ENCODE results near the gene SLC38A3. TPM values are rescaled to one million over a fixed set of nuclear protein-coding genes. Genes with fewer than 3 reads are reported as not detected.

Gene SLC38A3
- total and polyA plus RNA-seq, 9 of the 15 experiments (the other 6 are each of a cell fraction or from before 2014, with no cell fraction given): 0.09 to 0.38 (median 0.16) TPM; not detected in 6

GRCh38 chr3:50167069-50167840, 37.8 kb upstream of the SLC38A3 start:
- H3K4me3 ChIP-seq: no peak overlapping the region
- FAIRE-seq: no peak
- no peak overlapping the region for H3K27ac ChIP-seq (ENCODE audit: extremely low read depth, low read depth, low read length)
- no peak overlapping the region for H2AFZ ChIP-seq (ENCODE audit: low read depth, low read length)
- TF ChIP-seq, protein P1, sequence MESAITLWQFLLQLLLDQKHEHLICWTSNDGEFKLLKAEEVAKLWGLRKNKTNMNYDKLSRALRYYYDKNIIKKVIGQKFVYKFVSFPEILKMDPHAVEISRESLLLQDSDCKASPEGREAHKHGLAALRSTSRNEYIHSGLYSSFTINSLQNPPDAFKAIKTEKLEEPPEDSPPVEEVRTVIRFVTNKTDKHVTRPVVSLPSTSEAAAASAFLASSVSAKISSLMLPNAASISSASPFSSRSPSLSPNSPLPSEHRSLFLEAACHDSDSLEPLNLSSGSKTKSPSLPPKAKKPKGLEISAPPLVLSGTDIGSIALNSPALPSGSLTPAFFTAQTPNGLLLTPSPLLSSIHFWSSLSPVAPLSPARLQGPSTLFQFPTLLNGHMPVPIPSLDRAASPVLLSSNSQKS (CRISPR knock-in tag; IDR thresholded peaks at IDR 0.05): no peak
- no peak for TF ChIP-seq TRIM24 (IDR thresholded peaks at IDR 0.05)
- TF ChIP-seq ATF7 (IDR thresholded peaks at IDR 0.05): no peak
- TF ChIP-seq LARP7 (IDR thresholded peaks at IDR 0.05): no peak
- ATAC-seq: no peak
- no peaks in the 10 kb centered on the region for H3K79me2 ChIP-seq (ENCODE audit: control insufficient read depth, insufficient read depth, low read length)
- no peak for DNase-seq (ENCODE audit: extremely low read depth in 1 of 4, low spot score in 3 of 4)
- no peaks in the 10 kb centered on the region for H3K36me3 ChIP-seq (ENCODE audit: control insufficient read depth, insufficient read depth, low read length)
- no peaks in the 10 kb centered on the region for H3K27me3 ChIP-seq (ENCODE audit: control insufficient read depth in 2 of 2, insufficient read depth in 2 of 2, low read length in 2 of 2)
- ChIA-PET POLR2A (no interaction called here), CTCF (ENCODE audit: low intra/inter-chr PET ratio) (interaction anchor here (0.7 kb wide), 1 partner anchor 29 kb away, joined by 3 read pairs; no protein-coding TSS in a partner anchor)
- H3K9ac ChIP-seq (ENCODE audit: insufficient read depth in 1 of 2, low read depth in 2 of 2, low read length in 2 of 2): no peak overlapping the region
- H3K4me1 ChIP-seq (replicated peaks in 1 of 2; ENCODE audit: control insufficient read depth in 2 of 2, insufficient read depth in 2 of 2, low read length in 2 of 2): peaks cover 0 to 33% of the 10 kb centered on the region in 2 experiments; a peak in 3 of 5 replicates
- no peak overlapping the region for H3K4me2 ChIP-seq (ENCODE audit: insufficient read depth, low read length)
- peaks cover 3% of the 10 kb centered on the region; the same call in 1 of the 2 replicates for H4K20me1 ChIP-seq (replicated peaks; ENCODE audit: control insufficient read depth, insufficient read depth, low read length)
- WGBS (ENCODE audit: insufficient coverage, low coverage, missing lambda C conversion rate): 19% methylated on average over 6 of the region's 16 CpGs
- H3K9me1 ChIP-seq (ENCODE audit: control insufficient read depth, insufficient read depth, low read length): no peaks in the 10 kb centered on the region
- in situ Hi-C loops (cut with MboI) (no loop called here), intact Hi-C loops (cut with micrococcal nuclease) (no loop called here)
- H3K9me3 ChIP-seq (replicated peaks; ENCODE audit: control insufficient read depth, insufficient read depth, low read depth, low read length): no peaks in the 10 kb centered on the region
- BruUV-seq (replicated peaks): no TSS peak

- intact Hi-C loops (cut with micrococcal nuclease): no loop called here
- Histone ChIP-seq H3K27me3 (ENCODE audit: control insufficient read depth in 2 of 2, insufficient read depth in 2 of 2, low read length in 2 of 2) (no peaks in the 10 kb centered on the region), H3K9me3 (replicated peaks; ENCODE audit: control insufficient read depth, insufficient read depth, low read depth, low read length) (no peaks in the 10 kb centered on the region), H3K9me1 (ENCODE audit: control insufficient read depth, insufficient read depth, low read length) (no peaks in the 10 kb centered on the region), H4K20me1 (replicated peaks; ENCODE audit: control insufficient read depth, insufficient read depth, low read length) (peaks cover 3% of the 10 kb centered on the region; the same call in 1 of the 2 replicates), H3K36me3 (ENCODE audit: control insufficient read depth, insufficient read depth, low read length) (no peaks in the 10 kb centered on the region), H3K4me2 (ENCODE audit: insufficient read depth, low read length) (no peak overlapping the region), H3K4me1 (replicated peaks in 1 of 2; ENCODE audit: control insufficient read depth in 2 of 2, insufficient read depth in 2 of 2, low read length in 2 of 2) (peaks cover 0 to 33% of the 10 kb centered on the region in 2 experiments; a peak in 3 of 5 replicates), H3K4me3 (no peak overlapping the region), H3K9ac (ENCODE audit: insufficient read depth in 1 of 2, low read depth in 2 of 2, low read length in 2 of 2) (no peak overlapping the region), H3K79me2 (ENCODE audit: control insufficient read depth, insufficient read depth, low read length) (no peaks in the 10 kb centered on the region), H2AFZ (ENCODE audit: low read depth, low read length) (no peak overlapping the region), H3K27ac (ENCODE audit: extremely low read depth, low read depth, low read length) (no peak overlapping the region)
- FAIRE-seq (no peak), ATAC-seq (no peak), DNase-seq (ENCODE audit: extremely low read depth in 1 of 4, low spot score in 3 of 4) (no peak)
- in situ Hi-C loops (cut with MboI): no loop called here
- no TSS peak for BruUV-seq (replicated peaks)
- CTCF ChIA-PET (ENCODE audit: low intra/inter-chr PET ratio): interaction anchor here (0.7 kb wide), 1 partner anchor 28 kb away, joined by 3 read pairs; no protein-coding TSS in a partner anchor
- POLR2A ChIA-PET: no interaction called here
- 74% methylated on average over 6 of the region's 7 CpGs for WGBS (ENCODE audit: insufficient coverage, low coverage, missing lambda C conversion rate)
- no peak for TF ChIP-seq ARID2 (IDR thresholded peaks at IDR 0.05)
Measured at GRCh38 chr3:50167841-50168209, 37.2 kb upstream of the SLC38A3 start.

Data from K562 (cell line).